Measurements from ENCODE around the gene SLC34A3.

- no peak for TF ChIP-seq CTCF (IDR thresholded peaks at IDR 0.05; ENCODE audit: low read length)
- no peak for TF ChIP-seq EZH2 (IDR thresholded peaks at IDR 0.05; ENCODE audit: borderline replicate concordance, low read length)
These were observed 44.5 kb downstream of the SLC34A3 start for GRCh38 chr9:137275203-137275587.
